Stimulated activated CD4-positive, alpha-beta T cell treated with anti-CD3 and anti-CD28 coated beads, Interleukin-1b, Interleukin-23, amount 100 ng/mL, for 24 hours (primary cell): ENCODE results near the gene TINCR.
"Not testable (repeated sequence)": the region's sequence is repeated elsewhere in the genome, so short reads cannot be mapped to it uniquely, and the experiment has no call there.

Experiments
- DNase-seq, 4 experiments: peaks; one replicate each; pipeline ENCODE4 v3.0.0-alpha.2; 2020; ENCODE audit warnings: low read depth in 4 of 4, low spot score in 1 of 4

The TINCR gene

DNA sequence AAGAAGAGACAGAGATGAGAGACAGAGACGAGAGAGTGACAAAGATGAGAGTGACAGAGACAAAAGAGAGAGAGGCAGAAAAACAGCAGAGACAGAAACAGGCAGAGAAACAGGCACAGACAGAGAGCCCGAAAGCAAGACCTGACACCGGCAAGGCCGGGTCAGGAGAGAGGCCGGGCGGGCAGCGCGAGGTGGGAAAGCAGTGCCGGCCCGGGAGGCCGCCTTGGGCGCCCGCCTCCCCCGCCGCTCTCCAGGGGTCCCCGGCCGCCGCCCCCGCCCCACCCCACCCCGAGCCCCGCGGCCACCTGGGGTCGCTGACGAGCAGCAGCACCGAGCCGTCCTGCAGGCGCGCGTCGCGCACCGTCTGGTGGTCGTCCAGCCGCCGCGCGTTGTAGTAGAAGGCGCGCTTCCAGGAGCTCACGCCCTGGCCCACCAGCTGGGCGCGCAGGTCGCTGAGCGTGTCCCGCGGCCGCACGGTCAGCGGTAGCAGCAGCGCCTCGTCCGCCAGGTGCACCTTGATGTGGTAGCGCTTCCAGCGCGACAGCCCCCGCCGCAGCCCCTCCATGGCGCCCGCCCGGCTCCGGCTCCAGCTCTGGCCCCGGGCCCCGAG is at the start of gene TINCR:
Gene TINCR (minus strand): TSS at position 594 of the 610 bp plus-strand sequence.
- no peak for DNase-seq

GRCh38 chr19:5617080-5617479 is 49.3 kb upstream of the TINCR start:
- no peak for DNase-seq

DNA sequence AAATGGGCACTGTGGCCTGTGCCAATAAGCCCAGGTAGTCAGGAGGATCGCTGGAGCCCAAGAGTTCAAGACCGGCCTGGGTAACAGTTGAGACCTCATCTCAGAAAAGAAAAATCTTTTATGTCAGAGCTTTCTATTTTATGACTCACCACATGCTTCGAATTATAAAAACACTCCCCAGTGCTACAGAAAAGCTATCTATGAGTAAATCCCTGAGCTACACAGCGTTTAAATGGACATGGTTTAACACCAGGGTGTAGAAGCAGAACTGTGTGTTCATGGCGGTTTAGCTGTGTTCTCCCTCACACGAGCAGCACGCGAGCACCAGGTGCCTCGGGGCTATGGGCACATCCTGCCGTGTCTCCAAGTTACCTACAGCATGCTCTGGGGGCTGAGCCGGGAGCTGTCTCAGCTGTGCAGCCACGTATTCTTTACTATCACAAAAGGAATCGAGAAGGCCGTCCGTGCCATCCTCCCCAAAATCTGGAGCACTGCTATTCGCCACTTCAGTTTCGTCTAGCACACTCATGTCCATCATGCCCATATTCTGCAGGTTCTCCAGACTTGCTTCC is 48.1 kb upstream of the TINCR start:
- no peak for DNase-seq

DNA sequence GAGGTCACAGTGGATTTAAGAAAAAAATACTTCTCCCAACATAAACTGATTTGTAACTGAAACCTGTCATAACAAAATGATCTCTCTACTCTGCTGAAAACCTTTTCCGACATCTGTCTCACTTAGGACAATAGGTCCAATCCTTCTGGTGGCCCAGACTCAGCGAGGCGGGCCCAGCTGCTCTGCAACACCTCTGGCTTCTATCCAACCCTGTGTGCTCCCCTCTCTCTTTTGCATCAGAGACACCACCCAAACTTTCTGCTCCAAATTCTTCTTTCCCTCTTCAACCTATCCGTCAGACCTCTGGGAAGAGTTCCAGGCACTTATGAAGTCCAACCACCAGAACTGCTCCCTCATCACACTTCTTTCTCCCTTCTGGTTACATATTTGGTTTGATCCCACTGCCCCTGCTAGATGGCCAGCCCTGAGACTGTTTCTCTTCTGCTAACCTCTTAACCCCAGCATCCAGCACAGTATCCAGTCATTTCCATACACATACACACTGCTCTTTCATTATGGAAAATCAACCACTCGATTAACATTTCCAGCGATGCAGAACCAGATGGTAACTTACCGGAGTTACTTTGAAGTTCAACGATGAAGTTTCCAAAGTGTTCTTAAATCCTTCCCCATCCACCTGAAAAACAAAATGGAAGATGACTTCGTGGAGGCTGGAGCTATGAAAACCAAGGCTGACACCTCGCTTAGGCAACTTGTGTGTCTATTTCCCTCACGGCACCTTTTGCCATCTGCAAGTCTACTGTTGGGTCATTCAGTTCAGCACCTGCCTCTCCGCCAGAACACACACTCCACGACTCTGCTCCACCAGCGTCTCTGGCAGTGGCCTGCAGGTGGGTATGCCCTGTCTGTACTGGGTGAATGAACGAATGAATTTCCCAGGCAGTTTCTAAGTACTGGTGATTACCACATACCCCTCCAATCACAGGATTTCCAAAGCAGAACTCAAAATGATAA is 45.4 kb upstream of the TINCR start:
- DNase-seq: no peak

- no peak for DNase-seq
These were observed 42.2 kb upstream of the TINCR start for GRCh38 chr19:5609881-5610448.

DNA sequence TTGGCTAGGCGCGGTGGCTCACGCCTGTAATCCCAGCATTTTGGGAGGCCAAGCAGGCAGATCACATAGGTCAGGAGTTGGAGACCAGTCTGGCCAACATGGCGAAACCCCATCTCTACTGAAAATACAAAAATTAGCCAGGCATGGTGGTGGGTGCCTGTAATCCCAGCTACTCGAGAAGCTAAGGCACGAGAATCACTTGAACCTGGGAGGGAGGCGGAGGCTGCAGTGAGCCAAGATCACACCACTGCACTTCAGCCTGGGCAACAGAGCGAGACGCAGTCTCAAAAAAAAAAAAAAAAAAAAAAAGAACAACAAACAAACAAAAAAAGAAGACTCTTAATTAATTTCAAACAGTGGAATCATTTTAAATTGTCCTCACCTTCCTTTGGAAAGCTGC is 41.0 kb upstream of the TINCR start:
- not testable (repeated sequence) for DNase-seq

GRCh38 chr19:5608291-5608690 is 40.5 kb upstream of the TINCR start:
- no peak for DNase-seq

- DNase-seq: no peak
These were observed 39.8 kb upstream of the TINCR start for GRCh38 chr19:5607318-5608275.

DNA sequence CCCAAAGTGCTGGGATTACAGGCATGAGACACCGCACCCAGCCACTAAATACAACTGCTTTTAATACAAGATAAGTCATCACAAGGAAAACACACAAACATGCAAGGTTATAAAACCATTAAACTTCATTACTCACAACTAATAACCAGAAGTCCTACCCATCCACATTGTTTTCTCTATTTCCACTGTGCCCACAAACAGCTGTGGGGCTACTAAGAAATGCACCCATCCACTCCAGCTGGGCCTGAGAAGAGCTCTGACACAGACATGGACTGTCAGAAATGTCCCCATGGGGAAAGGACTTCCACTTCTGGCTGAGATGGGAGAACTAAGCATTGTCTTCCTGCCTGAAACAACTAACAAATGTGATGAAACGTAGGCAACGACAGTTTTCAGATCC is 37.6 kb upstream of the TINCR start:
- DNase-seq: no peak

GRCh38 chr19:5603626-5604025 is 35.9 kb upstream of the TINCR start:
- no peak for DNase-seq

GRCh38 chr19:5600797-5601196 is 33.0 kb upstream of the TINCR start:
- no peak for DNase-seq

DNA sequence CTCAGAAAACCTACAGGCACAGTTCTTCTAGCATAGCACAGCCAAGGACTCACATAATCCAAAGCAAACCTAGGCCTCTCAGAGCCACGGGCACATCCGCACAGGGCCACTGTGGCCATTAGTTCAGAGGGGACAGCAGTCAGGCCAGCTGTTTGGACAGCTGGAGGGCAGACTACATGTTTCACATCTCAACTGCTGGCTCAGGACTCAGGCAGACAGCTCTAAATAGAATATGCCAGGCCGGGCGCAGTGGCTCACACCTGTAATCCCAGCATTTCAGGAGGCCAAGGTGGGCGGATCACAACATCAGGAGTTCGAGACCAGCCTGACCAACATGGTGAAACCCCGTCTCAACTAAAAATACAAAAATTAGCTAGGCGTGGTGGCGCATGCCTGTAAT is 28.0 kb upstream of the TINCR start:
- no peak for DNase-seq

DNA sequence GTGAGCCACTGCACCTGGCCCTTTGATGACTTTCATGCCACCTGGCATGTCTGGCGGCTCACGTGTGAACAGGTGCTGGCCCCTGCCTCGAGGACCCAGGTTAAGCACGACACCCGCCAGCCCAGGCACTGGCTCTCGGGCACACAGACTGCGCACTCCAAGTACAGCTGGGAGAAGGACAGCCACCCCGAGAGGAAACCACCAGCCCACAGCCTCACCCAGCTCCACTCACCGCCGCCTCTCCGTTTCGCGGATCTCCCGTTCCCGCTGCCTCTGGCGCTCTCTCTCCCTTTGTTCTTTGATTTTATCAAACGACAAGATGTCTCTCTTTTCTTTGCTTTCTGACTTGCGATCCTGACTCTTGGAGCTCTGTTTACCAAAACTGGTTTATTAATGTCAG is 27.4 kb upstream of the TINCR start:
- DNase-seq: no peak

DNA sequence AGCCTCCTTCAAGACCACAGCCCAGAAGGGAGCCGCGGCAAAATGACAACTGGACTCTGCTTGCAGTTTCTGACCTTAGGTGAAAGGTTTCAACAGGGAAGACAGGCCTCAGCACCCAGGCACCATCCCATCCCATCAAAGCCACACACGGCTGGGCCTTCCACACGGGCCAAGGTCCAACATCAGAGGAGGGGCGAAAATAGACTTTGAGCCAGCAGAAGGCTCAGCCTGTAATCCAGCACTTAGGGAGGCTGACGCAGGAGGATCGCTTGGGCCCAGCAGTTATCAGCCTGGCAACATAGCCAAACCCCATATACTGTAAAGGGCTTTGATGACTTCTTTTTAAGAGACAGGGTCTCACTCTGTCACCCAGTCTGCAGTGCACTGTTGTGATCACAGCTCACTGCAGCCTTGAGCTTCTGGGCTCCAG is 26.8 kb upstream of the TINCR start:
- no peak for DNase-seq

DNA sequence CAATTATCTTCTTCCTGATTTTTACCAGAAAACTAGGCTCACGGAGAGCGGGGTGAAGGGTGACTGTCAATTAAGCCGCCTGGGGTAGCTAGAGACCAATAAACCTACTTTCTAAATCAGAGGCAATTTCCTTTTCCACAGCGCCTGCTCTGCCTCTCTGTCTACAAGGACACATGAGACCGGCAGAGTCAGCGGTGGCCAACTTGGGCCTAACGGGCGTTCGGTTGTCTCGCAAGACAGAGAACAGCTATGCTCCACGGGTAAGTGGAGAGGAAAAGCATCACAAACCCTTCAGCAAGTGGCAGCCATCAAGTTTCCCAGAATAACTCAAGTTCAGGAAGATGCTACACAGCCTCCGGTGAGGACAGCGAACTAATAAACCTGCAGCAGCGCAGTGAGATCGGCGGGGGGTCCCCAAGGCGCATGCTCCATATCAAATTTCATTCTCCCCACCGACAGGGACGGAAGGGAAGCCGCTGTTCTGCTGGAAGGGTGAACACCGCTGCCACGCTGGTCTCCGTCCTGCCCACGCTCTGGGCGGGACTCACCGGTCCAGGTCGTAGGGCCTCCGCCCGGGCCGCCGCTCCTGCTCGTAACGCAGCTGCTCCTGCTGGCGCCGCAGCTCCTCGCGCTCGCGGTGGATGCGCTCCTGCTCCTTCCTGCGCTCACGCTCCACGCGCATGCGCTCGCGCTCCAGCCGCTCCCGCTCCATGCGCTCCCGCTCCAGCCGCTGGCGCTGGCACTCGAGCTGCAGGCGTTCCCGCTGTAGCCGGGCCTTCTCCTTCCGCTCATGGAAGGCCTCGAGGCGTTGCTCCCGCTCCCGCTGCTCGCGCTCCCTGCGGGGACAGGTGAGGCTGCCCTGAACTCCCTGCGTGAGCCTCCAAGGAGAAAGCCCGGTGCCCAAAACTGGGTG is 25.8 kb upstream of the TINCR start:
- no peak for DNase-seq

- DNase-seq: no peak
These were observed 25.0 kb upstream of the TINCR start for GRCh38 chr19:5592531-5593342.

DNA sequence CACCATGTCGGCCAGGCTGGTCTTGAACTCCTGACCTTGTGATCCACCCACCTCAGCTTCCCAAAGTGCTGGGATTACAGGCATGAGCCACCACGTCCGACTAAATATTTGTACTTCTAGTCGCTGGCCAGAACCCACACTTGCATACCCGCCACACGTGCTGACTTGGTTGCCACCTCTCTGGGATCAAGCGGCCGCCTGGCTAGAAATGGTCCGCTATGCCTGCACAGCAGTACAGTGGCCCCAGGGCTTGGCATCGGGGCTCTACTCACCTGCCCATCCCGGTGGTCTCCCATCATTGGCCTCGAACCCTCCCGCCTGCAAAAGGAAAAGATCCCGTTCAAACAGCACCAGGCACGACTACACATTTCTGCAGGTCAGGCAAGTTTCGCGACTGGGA is 23.7 kb upstream of the TINCR start:
- DNase-seq: no peak

DNA sequence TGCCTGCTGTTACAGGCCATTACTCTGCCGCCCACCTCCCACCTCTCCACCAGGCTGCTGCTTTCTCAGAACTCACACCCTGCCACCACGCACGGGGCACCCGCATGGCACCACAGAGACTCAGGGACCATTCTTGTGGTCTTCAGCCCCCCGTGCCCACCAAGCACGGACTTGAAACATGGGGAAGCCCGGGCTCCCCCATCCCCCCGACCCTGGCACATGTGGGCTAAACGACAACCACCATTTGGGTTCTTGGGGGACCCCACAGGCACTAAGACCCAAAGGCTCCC is 23.1 kb upstream of the TINCR start:
- no peak for DNase-seq
